GM12865 (cell line): Measurements from ENCODE around the gene TBC1D26.
"Not testable (repeated sequence)": the region's sequence is repeated elsewhere in the genome, so short reads cannot be mapped to it uniquely, and the experiment has no call there.

Experiments used
- DNase-seq: peaks from one replicate; pipeline ENCODE4 v3.0.0; 2010; ENCODE audit warnings: low read depth
- H3K4me3 ChIP-seq: 2 replicates; pipeline ENCODE4 v1.5.1; 2011; ENCODE audit warnings: mild to moderate bottlenecking, low read depth, low read length, control low read depth

TBC1D26 gene

DNA sequence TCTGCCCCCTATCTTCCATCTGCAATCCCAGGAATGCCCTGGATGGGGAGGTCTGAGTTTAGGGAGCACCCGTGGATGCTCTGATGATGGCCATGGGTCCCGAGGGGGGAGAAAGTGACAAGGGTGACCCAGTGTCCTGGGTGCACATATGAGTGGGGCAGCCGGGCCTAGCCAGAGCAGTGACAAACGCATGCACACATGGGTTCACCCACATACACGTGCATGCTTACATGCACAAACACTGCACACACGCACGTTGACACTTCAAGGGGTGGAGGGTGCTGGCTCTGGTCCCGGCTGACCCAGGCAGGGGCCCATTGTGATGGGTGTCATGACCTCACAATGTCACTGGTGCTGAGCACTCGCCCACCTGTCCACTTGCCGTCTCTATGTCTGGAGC, at the start of gene TBC1D26:
TBC1D26 (plus strand) TSS at position 384 of the 400 bp plus-strand sequence. CDS start 3,066 bp downstream, outside the sequence.
- DNase-seq, result not testable (repeated sequence)

DNA sequence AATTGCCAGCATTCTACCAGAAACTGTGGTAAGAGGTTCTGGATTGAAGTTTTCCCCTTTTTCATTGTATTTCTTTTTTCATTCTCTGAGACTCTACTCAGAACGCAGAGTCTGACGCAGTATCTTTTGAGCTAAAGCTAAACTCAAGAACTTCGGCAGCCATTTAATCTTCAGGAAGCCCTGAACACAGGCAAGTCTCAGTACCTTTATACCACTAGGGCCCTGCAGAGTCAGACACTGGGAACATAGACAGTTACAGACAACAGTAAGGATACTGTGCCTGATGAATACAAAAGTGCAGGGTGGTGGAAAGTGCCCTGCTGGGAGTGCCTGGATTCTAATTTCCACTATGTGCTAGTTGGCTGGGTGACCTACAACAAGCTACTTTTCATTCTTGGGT, 48.9 kb upstream of the TBC1D26 start:
- peak; percentile 18 for DNase-seq
- H3K4me3 ChIP-seq, result peak overlapping the region; percentile 78

More for the DNA sequence above, at the start of gene TBC1D26:
- not testable (repeated sequence) for H3K4me3 ChIP-seq

GRCh38 chr17:15683824-15684478, 48.1 kb upstream of the TBC1D26 start, which contains the start of gene TRIM16:
Gene TRIM16 (minus strand): TSS chr17:15684311. CDS start chr17:15651609, 32,702 bp downstream.
- DNase-seq, result peak; percentile 71
- H3K4me3 ChIP-seq, result peak within 1 kb of the TSS; percentile 78

GRCh38 chr17:15687494-15687893, 44.6 kb upstream of the TBC1D26 start:
- DNase-seq, H3K4me3 ChIP-seq: not testable (repeated sequence)

- not testable (repeated sequence) for DNase-seq
- peak overlapping the region; percentile 39 for H3K4me3 ChIP-seq
These were observed 33.1 kb upstream of the TBC1D26 start for GRCh38 chr17:15698967-15699366.

DNA sequence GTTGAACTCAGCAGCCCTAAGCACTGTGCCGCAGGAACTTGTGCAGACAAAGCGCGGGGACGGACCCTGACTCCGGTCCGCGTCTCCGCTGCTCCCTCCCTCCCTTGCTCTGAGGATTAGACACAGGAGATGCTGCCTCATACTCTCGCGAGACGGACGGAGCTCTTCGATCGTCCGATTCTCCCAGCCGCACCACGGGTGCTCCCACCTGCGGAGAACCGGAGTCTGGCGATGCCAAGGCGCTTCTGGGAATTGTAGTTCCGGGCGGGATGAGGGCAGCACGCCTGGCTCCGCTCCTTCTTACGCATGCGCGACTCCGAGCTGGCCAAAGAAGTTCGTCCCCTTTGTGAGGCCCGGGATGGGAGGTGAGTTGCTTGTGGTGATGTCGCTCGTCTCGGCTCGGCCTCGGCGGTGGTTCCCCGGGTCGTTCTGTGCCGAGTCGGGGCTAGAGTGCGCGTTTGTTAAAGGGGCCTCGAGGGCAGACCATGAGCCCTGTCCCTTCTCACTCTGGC, 32.6 kb upstream of the TBC1D26 start, which contains the start of gene ZNF286A:
ZNF286A (plus strand) TSS at position 340 of the 512 bp plus-strand sequence. CDS start 578 bp downstream, outside the sequence.
- peak within 1 kb of the TSS; percentile 39 for H3K4me3 ChIP-seq
- peak; percentile 99 for DNase-seq

DNA sequence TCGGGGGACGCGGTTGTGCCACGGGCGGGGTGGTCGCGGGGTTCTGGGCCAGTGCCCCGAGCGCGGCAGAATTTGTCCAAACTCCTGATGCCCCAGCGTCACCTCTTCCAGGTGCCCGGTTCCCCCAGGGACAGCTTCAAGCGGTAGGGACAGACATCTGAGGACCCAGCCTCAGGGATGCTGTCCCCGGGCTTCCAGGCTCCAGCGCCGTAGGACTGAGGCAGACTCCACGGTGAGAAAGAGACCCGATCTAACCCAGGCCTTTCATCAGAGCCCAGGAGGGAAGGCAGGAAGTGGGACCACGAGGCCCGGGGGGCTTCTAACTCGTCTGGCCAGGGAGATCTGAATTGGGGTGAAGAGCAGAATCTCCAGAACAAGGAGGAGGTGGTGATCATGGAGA, 32.1 kb upstream of the TBC1D26 start:
- DNase-seq, result not testable (repeated sequence)
- H3K4me3 ChIP-seq, result peak overlapping the region; percentile 39

GRCh38 chr17:15704239-15704638, 27.8 kb upstream of the TBC1D26 start:
- DNase-seq, H3K4me3 ChIP-seq: not testable (repeated sequence)

DNA sequence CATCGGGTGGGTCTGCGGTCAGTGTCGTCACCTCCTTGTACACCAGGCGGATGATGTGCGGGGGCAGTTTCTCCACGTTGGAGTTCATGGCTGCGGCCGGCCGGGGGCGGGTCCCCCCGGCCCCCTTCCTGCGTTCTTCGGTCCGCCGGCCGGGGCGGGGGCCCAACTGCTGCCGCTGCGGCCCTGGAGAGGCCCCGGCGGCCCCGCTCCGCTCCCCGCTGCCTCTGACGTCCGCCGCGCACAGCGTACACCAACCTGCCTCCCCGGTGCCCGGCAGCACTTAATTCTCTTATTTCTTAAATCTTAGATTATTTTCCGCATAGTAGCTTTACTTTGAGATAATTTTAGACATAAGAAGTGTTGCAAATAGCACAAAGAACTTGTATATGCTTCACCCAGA, 27.3 kb upstream of the TBC1D26 start:
- H3K4me3 ChIP-seq, DNase-seq: not testable (repeated sequence)

GRCh38 chr17:15708879-15709278, 23.2 kb upstream of the TBC1D26 start:
- DNase-seq, H3K4me3 ChIP-seq: not testable (repeated sequence)

- not testable (repeated sequence) for DNase-seq
These were observed 15.2 kb upstream of the TBC1D26 start for GRCh38 chr17:15716601-15717563.

GRCh38 chr17:15730535-15730934, 1.5 kb upstream of the TBC1D26 start:
- not testable (repeated sequence) for DNase-seq, H3K4me3 ChIP-seq

More at GRCh38 chr17:15716601-15717563, 15.2 kb upstream of the TBC1D26 start:
- not testable (repeated sequence) for H3K4me3 ChIP-seq

DNA sequence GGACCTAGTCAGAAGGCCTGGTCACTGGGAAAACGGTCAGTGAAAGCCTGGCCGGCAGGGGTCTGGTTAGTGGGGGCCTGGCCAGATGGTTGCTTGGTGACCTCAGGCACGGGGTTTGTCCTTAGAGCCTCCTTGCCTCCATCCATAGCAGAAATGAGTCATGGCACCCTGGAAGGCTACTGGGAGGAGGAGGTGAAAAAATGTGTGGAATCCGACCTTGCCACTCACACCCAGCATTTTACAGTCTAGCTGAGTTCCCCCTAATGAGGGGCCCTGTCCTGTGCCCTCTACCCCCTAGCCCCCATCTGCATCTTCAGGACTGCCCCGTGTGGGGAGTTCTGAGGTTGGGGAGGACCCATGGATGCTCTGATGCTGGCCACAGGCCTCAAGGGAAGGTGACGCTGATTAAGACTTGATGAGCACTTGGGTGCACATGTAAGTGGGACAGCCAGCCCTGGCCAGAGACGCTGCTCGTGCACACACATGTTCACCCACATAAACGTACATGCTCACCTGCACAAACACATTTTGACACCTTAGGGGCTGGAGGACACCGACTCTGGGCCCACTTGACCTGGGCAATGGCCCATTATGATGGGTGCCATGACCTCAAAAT, 1.2 kb downstream of the TBC1D26 start:
- H3K4me3 ChIP-seq, DNase-seq: not testable (repeated sequence)

- DNase-seq, H3K4me3 ChIP-seq: not testable (repeated sequence)
These were observed 4.5 kb downstream of the TBC1D26 start for GRCh38 chr17:15736578-15736977.
